ENCODE results near the gene NFIB. TPM values are rescaled to one million over a fixed set of nuclear protein-coding genes. Genes with fewer than 3 reads are reported as not detected.

NFIB gene
- total RNA-seq, 1 experiment from 2014 or later: 35.1 TPM

DNA sequence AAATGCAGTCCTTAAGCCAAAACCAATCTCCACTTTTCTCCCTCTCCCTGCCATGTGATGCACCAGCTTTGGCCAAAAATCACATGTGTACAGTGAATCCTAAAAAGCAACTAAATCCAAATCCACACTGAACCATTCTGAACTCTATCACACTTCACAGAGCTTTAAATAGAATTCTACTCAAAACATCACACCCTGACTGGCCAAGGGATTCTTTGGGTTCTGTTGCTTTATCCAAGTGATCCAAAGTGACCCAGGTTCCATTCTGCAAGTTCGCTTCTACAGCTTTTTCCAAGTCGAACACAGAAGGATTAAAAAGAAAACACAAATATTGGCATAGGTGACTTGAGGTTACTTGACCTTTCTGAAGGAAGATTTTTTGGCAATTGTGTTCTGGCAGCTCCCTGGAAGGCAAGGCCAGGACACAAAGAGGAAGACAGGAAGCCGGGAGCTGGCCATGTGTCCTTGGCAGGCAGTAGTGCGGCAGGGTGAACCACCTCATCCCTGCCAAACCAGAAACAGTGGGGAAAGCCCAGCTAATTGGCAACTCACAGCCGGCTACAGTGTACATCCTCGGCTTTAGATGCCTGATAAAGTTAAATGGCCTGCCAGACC lies 115.0 kb downstream of the NFIB start:
- POLR2A ChIA-PET (ENCODE audit: unreplicated experiment): interaction anchor here (0.7 kb wide), 1 partner anchor 47 kb away, joined by 3 read pairs; no protein-coding TSS in a partner anchor
- no peak overlapping the region for H2AFZ ChIP-seq

DNA sequence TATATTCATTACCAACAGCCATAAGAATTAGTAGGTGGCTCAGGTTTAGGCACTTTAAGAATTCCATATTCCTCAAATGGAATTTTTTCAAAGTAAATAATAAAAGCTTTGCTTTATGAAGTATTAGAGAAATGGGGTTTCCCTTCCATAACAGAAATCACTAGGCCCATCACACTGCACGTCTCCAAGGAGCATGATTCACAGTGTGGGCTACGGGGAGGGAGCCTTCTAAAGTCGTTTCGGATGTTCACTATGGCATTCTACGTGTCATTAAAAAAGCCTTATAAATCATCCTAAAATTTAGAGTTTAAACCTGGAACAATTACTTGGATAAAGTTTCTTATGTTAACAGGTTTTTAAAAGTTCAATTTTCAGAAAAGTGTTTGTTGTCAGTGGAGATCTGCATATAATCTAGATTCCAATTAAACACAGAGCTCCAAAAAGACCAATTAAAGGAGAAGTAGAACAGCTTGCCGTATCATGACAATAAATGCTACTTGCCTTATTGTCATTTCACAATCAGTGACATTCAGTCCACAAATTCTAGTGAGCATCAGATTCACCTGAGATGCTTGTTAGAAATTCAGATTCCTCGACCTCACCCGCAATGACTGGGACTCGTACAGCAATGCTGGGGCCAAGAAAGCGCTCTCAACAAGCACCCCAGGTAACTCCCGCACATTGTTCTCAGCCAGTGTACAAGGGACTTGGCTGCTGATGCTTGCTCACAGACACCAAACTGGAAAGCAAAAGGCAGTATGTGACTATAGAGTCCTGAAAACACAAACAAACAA lies 115.7 kb downstream of the NFIB start:
- Histone ChIP-seq H3K36me3 (ENCODE audit: low read depth) (no peaks in the 10 kb centered on the region), H3F3A (ENCODE audit: insufficient read depth, low read depth) (no peaks in the 10 kb centered on the region), H3K4me2 (no peak overlapping the region), H3K27me3 (ENCODE audit: insufficient read depth, low read depth) (no peaks in the 10 kb centered on the region), H3K9me2 (ENCODE audit: insufficient read depth) (no peaks in the 10 kb centered on the region), H4K20me1 (ENCODE audit: insufficient read depth) (no peaks in the 10 kb centered on the region), H3K9me3 (ENCODE audit: insufficient read depth, low read depth) (no peaks in the 10 kb centered on the region), H2AFZ (no peak overlapping the region), H3K27ac (no peak overlapping the region), H3K4me1 (replicated peaks; ENCODE audit: insufficient read depth) (no peaks in the 10 kb centered on the region), H3K79me2 (ENCODE audit: low read depth) (peaks cover 20% of the 10 kb centered on the region), H3K4me3 (no peak overlapping the region)
- TF ChIP-seq, protein P1, sequence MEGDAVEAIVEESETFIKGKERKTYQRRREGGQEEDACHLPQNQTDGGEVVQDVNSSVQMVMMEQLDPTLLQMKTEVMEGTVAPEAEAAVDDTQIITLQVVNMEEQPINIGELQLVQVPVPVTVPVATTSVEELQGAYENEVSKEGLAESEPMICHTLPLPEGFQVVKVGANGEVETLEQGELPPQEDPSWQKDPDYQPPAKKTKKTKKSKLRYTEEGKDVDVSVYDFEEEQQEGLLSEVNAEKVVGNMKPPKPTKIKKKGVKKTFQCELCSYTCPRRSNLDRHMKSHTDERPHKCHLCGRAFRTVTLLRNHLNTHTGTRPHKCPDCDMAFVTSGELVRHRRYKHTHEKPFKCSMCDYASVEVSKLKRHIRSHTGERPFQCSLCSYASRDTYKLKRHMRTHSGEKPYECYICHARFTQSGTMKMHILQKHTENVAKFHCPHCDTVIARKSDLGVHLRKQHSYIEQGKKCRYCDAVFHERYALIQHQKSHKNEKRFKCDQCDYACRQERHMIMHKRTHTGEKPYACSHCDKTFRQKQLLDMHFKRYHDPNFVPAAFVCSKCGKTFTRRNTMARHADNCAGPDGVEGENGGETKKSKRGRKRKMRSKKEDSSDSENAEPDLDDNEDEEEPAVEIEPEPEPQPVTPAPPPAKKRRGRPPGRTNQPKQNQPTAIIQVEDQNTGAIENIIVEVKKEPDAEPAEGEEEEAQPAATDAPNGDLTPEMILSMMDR (conservative IDR thresholded peaks at IDR 0.05): no peak
- TF ChIP-seq EZH2 (IDR thresholded peaks at IDR 0.05; ENCODE audit: low read depth): no peak
- ChIA-PET POLR2A (ENCODE audit: unreplicated experiment) (no interaction called here), CTCF (no interaction called here)
- intact Hi-C loops (cut with micrococcal nuclease; ENCODE audit: unreplicated experiment): no loop called here
- no TSS peak for BruUV-seq (replicated peaks)
- DNase-seq: no peak

More for the DNA sequence above, 115.0 kb downstream of the NFIB start:
- H3K27me3 ChIP-seq (ENCODE audit: insufficient read depth, low read depth): no peaks in the 10 kb centered on the region
- H3K9me2 ChIP-seq (ENCODE audit: insufficient read depth): no peaks in the 10 kb centered on the region
- H3K4me1 ChIP-seq (replicated peaks; ENCODE audit: insufficient read depth): no peaks in the 10 kb centered on the region
- no peaks in the 10 kb centered on the region for H3K36me3 ChIP-seq (ENCODE audit: low read depth)
- no peaks in the 10 kb centered on the region for H4K20me1 ChIP-seq (ENCODE audit: insufficient read depth)
- no peak overlapping the region for H3K27ac ChIP-seq
- TF ChIP-seq EZH2 (IDR thresholded peaks at IDR 0.05; ENCODE audit: low read depth): no peak
- TF ChIP-seq, protein P1 (conservative IDR thresholded peaks at IDR 0.05): no peak
- no peak for DNase-seq
- BruUV-seq (replicated peaks): no TSS peak
- H3K79me2 ChIP-seq (ENCODE audit: low read depth): peaks cover 25% of the 10 kb centered on the region
- H3K4me2 ChIP-seq: no peak overlapping the region
- H3K9me3 ChIP-seq (ENCODE audit: insufficient read depth, low read depth): no peaks in the 10 kb centered on the region
- intact Hi-C loops (cut with micrococcal nuclease; ENCODE audit: unreplicated experiment): no loop called here
- no peaks in the 10 kb centered on the region for H3F3A ChIP-seq (ENCODE audit: insufficient read depth, low read depth)
- CTCF ChIA-PET: no interaction called here
- H3K4me3 ChIP-seq: no peak overlapping the region

DNA sequence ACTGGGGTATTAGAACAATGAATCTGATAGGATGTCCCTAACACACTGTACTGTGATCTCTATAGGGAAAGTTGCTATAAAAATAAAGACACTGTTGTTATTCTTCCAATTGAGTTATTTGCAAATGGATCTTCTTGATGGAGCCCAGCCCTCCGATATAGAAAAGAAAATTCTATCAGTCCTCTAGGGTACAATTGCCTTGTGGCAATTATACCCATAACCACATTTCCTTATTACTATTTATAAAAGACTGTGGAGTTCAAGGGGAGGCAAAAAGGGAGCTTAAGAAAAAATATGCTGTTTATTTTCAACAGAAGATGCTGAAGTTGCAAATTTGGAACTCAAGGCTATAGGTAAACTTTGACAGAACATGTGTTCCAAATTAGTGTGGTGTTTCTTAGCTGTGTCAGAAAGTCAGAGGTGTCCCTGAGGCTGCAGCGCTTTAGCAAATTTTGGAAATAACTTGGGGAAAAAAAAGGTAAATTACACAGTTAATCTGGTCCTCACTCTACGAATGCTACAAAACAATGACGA lies 116.5 kb downstream of the NFIB start:
- Histone ChIP-seq H3F3A (ENCODE audit: insufficient read depth, low read depth) (no peaks in the 10 kb centered on the region), H3K79me2 (ENCODE audit: low read depth) (peaks cover 21% of the 10 kb centered on the region), H4K20me1 (ENCODE audit: insufficient read depth) (no peaks in the 10 kb centered on the region), H3K9me2 (ENCODE audit: insufficient read depth) (no peaks in the 10 kb centered on the region), H3K27me3 (ENCODE audit: insufficient read depth, low read depth) (no peaks in the 10 kb centered on the region), H3K9me3 (ENCODE audit: insufficient read depth, low read depth) (no peaks in the 10 kb centered on the region), H3K36me3 (ENCODE audit: low read depth) (no peaks in the 10 kb centered on the region), H3K4me2 (no peak overlapping the region), H2AFZ (no peak overlapping the region), H3K27ac (no peak overlapping the region), H3K4me1 (replicated peaks; ENCODE audit: insufficient read depth) (no peaks in the 10 kb centered on the region), H3K4me3 (no peak overlapping the region)
- no TSS peak for BruUV-seq (replicated peaks)
- POLR2A ChIA-PET (ENCODE audit: unreplicated experiment): no interaction called here
- no peak for DNase-seq
- intact Hi-C loops (cut with micrococcal nuclease; ENCODE audit: unreplicated experiment): no loop called here
- CTCF ChIA-PET: no interaction called here
- no peak for TF ChIP-seq EZH2 (IDR thresholded peaks at IDR 0.05; ENCODE audit: low read depth)
- TF ChIP-seq, protein P1 (conservative IDR thresholded peaks at IDR 0.05): no peak

All from PC-9 (cell line).